ENCODE measurements around the gene DUOXA2.

Gene DUOXA2

GRCh38 chr15:45149060-45149459 lies 34.9 kb downstream of the DUOXA2 start:
- no peak overlapping the region for H3K4me3 ChIP-seq (ENCODE audit: low read length, poor library complexity, severe bottlenecking)
- peaks cover 5% of the 10 kb centered on the region for H3K4me1 ChIP-seq (ENCODE audit: insufficient read depth, low read length, poor library complexity, severe bottlenecking)
- H3K27me3 ChIP-seq (ENCODE audit: insufficient read depth, low read length, poor library complexity, severe bottlenecking), result no peaks in the 10 kb centered on the region
- H4K20me1 ChIP-seq (ENCODE audit: insufficient read depth, low read length, poor library complexity, severe bottlenecking), result no peaks in the 10 kb centered on the region
- H3F3A ChIP-seq (ENCODE audit: low read depth), result no peaks in the 10 kb centered on the region
- H2AFZ ChIP-seq (ENCODE audit: low read length), result no peak overlapping the region
- H3K9me3 ChIP-seq (ENCODE audit: insufficient read depth, low read depth, low read length), result no peaks in the 10 kb centered on the region
- no peak overlapping the region for H3K4me2 ChIP-seq (ENCODE audit: low read depth, low read length, poor library complexity, severe bottlenecking)
- no peaks in the 10 kb centered on the region for H3K36me3 ChIP-seq (ENCODE audit: insufficient read depth, low read length)
- no peaks in the 10 kb centered on the region for H3K9me2 ChIP-seq (replicated peaks; ENCODE audit: low read depth, low read length)
- H3K79me2 ChIP-seq (ENCODE audit: insufficient read depth, low read length), result no peaks in the 10 kb centered on the region
- TF ChIP-seq EZH2phosphoT487 (IDR thresholded peaks at IDR 0.05; ENCODE audit: borderline replicate concordance) (no peak), CTCF (conservative IDR thresholded peaks at IDR 0.05; ENCODE audit: low read length) (no peak)
- H3K9ac ChIP-seq (ENCODE audit: low read depth, low read length, poor library complexity, severe bottlenecking), result no peak overlapping the region

GRCh38 chr15:45150481-45150880 lies 36.4 kb downstream of the DUOXA2 start:
- Histone ChIP-seq H3K9ac (ENCODE audit: low read depth, low read length, poor library complexity, severe bottlenecking) (no peak overlapping the region), H3F3A (ENCODE audit: low read depth) (no peaks in the 10 kb centered on the region), H3K9me2 (replicated peaks; ENCODE audit: low read depth, low read length) (no peaks in the 10 kb centered on the region), H4K20me1 (ENCODE audit: insufficient read depth, low read length, poor library complexity, severe bottlenecking) (no peaks in the 10 kb centered on the region), H3K79me2 (ENCODE audit: insufficient read depth, low read length) (no peaks in the 10 kb centered on the region), H3K4me1 (ENCODE audit: insufficient read depth, low read length, poor library complexity, severe bottlenecking) (peaks cover 5% of the 10 kb centered on the region), H3K4me2 (ENCODE audit: low read depth, low read length, poor library complexity, severe bottlenecking) (no peak overlapping the region), H3K27me3 (ENCODE audit: insufficient read depth, low read length, poor library complexity, severe bottlenecking) (no peaks in the 10 kb centered on the region), H3K4me3 (ENCODE audit: low read length, poor library complexity, severe bottlenecking) (no peak overlapping the region), H3K9me3 (ENCODE audit: insufficient read depth, low read depth, low read length) (no peaks in the 10 kb centered on the region), H3K36me3 (ENCODE audit: insufficient read depth, low read length) (no peaks in the 10 kb centered on the region), H2AFZ (ENCODE audit: low read length) (no peak overlapping the region)
- no peak for TF ChIP-seq EZH2phosphoT487 (IDR thresholded peaks at IDR 0.05; ENCODE audit: borderline replicate concordance)
- TF ChIP-seq CTCF (conservative IDR thresholded peaks at IDR 0.05; ENCODE audit: low read length), result no peak

- H2AFZ ChIP-seq (ENCODE audit: low read length), result no peak overlapping the region
- H3K9me2 ChIP-seq (replicated peaks; ENCODE audit: low read depth, low read length), result no peaks in the 10 kb centered on the region
- no peak overlapping the region for H3K4me2 ChIP-seq (ENCODE audit: low read depth, low read length, poor library complexity, severe bottlenecking)
- H3K79me2 ChIP-seq (ENCODE audit: insufficient read depth, low read length), result no peaks in the 10 kb centered on the region
- TF ChIP-seq CTCF (conservative IDR thresholded peaks at IDR 0.05; ENCODE audit: low read length) (no peak), EZH2phosphoT487 (IDR thresholded peaks at IDR 0.05; ENCODE audit: borderline replicate concordance) (no peak)
- H3K4me1 ChIP-seq (ENCODE audit: insufficient read depth, low read length, poor library complexity, severe bottlenecking), result peaks cover 5% of the 10 kb centered on the region
- no peak overlapping the region for H3K4me3 ChIP-seq (ENCODE audit: low read length, poor library complexity, severe bottlenecking)
- no peaks in the 10 kb centered on the region for H3K36me3 ChIP-seq (ENCODE audit: insufficient read depth, low read length)
- no peaks in the 10 kb centered on the region for H4K20me1 ChIP-seq (ENCODE audit: insufficient read depth, low read length, poor library complexity, severe bottlenecking)
- no peaks in the 10 kb centered on the region for H3K9me3 ChIP-seq (ENCODE audit: insufficient read depth, low read depth, low read length)
- H3K9ac ChIP-seq (ENCODE audit: low read depth, low read length, poor library complexity, severe bottlenecking), result no peak overlapping the region
- no peaks in the 10 kb centered on the region for H3K27me3 ChIP-seq (ENCODE audit: insufficient read depth, low read length, poor library complexity, severe bottlenecking)
- H3F3A ChIP-seq (ENCODE audit: low read depth), result no peaks in the 10 kb centered on the region
Observed at GRCh38 chr15:45150997-45151396, 36.9 kb downstream of the DUOXA2 start.
